ENCODE measurements around the gene PLCH1.

DNA sequence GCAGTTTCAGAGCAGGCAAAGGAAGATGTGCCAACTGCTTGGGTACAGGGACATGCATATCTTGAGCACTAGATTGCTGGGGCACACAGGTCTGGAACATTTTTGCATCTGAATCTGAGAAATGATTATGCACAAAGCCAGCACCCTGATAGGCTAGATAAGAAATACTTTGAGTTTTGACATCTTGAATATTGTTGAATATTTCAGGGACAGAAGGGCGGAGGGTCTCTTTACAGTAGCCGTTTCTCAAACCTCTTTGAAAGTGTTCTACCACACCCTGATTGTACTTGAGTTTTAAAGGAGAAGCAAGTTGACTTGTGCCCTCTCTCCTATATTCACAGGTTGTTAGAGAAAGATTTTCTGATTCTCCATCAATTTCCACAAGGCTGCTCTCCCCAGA is 263.3 kb downstream of the PLCH1 start:
- no peak for TF ChIP-seq CTCF (IDR thresholded peaks at IDR 0.05; ENCODE audit: borderline replicate concordance, extremely low read depth, low read length, poor library complexity, severe bottlenecking)
- TF ChIP-seq EZH2 (IDR thresholded peaks at IDR 0.05; ENCODE audit: borderline replicate concordance, low read depth, low read length, severe bottlenecking), result no peak

Data from DND-41 (cell line).